Subcutaneous adipose tissue (tissue), 4 donors: ENCODE measurements around the gene STXBP5. TPM values are rescaled to one million over a fixed set of nuclear protein-coding genes. Genes with fewer than 3 reads are reported as not detected.

ENCODE experiments used
- total RNA-seq, 4 donors: library from RNA; depleted of rRNA; stranded (reverse); fragments of >200 nt; gene quantifications; one replicate each; pipeline ENCODE4 v1.1.0, GENCODE V29; 2016
- TF ChIP-seq, protein P1 (sequence below): fragments of 450-650 bp; IDR thresholded peaks from one replicate; pipeline ENCODE4 v1.5.1; 2016; ENCODE audit warnings: low read depth, mild to moderate bottlenecking, control low read depth, antibody characterized with exemption, moderate library complexity

STXBP5 gene
- total RNA-seq, 4 donors from 2014 or later: 21.3 to 31.3 (median 25.7) TPM

DNA sequence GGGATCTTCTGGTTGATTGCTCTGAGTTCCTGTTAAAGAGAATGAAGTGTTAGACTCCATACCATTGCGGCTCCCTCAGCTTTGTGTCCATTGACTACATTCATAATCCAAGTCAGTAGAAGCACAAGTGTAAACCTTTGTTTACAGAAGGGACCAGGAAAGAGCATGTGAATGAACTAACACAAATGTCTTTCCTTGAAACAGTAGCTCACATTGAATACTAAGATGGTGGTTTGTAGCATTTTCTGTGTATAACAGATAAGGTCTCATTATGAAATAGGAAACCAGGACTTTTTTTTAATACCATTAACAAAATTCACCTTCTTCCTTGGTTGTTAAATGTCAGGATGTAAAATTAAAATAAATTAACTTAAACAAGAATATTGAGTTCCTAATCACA is 8.4 kb downstream of the STXBP5 start:
- TF ChIP-seq, protein P1, sequence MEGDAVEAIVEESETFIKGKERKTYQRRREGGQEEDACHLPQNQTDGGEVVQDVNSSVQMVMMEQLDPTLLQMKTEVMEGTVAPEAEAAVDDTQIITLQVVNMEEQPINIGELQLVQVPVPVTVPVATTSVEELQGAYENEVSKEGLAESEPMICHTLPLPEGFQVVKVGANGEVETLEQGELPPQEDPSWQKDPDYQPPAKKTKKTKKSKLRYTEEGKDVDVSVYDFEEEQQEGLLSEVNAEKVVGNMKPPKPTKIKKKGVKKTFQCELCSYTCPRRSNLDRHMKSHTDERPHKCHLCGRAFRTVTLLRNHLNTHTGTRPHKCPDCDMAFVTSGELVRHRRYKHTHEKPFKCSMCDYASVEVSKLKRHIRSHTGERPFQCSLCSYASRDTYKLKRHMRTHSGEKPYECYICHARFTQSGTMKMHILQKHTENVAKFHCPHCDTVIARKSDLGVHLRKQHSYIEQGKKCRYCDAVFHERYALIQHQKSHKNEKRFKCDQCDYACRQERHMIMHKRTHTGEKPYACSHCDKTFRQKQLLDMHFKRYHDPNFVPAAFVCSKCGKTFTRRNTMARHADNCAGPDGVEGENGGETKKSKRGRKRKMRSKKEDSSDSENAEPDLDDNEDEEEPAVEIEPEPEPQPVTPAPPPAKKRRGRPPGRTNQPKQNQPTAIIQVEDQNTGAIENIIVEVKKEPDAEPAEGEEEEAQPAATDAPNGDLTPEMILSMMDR: no peak

DNA sequence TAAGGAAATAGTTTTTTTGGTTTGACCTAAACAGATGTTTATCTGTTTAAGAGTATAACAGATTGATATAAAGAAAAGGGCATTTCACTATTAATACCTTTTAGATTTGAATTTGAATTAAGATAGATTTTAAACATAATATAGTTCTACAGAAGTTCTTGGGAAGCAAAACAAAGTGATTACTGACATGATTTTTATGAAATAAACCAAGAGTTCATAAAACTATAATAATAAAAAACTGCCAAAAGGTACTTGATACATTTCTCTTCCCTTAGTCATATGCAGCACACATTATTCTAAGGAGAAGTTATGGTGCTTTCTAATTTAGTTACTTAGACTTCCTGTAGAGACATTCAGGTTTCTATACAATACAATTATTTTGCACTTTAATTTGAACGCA is 9.6 kb downstream of the STXBP5 start:
- TF ChIP-seq, protein P1: no peak

DNA sequence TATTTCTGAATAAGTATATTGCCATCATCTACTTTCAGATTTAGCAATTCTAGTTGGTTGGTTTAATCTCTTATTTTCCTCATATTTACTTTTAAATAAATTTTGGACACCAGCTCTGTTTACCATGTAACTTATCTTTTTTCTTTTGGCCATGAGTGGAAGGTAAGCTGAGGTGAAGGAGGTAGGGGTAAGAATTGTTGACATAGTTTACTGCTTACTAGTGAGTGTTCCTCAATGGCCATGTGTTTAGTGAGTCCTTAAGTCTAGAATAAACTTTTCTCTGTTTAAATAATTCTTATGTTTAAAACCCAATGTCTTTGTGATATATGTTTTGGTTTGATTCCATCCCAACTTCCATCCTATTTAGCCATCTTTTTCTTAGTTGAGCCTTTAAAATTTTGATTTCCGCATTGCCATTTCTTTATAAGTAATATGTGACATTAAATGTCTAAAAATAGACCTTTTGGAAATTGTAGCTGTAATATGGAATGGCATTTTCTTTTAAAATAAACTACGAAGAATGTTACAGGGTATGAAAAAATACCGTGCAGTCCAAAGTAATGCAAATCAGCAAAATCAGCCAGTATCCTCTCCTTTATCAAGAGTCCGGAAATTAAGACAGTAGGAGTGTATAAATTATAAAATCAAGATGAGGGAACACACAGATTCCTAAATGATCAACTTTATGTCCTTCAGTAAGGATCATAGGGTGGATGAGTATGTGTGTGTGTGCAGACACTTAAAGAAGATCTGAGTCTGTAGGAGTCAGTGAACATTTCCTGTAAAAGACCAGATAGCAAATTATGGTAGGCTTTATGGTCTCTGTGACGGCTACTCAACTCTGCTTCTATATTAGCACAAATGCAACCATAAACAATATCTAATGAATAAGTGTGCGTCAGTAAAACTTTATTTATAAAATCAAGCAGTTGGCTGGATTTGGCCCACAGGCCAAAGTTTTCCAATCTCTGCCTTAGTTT is 10.3 kb downstream of the STXBP5 start:
- TF ChIP-seq, protein P1: no peak

DNA sequence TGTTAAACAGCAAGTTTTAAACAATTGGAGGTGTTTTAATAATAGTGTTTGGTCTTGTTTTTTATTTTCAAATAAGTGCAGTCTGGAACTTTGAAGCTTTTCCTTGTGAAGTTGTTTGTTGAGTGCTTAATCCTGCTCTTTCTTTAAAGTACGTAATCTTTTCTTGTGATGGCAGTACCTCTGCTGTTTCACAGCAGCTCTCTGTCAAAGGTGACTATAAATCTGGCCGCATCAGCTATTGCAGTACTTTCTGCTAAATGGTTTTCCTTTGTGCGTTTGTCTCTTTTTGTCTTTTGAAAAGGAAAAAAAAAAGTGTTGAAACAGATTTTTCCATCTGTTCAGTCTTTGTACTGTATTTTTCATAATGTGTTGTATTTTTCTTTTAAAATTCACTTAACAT is 12.7 kb downstream of the STXBP5 start:
- TF ChIP-seq, protein P1: no peak

DNA sequence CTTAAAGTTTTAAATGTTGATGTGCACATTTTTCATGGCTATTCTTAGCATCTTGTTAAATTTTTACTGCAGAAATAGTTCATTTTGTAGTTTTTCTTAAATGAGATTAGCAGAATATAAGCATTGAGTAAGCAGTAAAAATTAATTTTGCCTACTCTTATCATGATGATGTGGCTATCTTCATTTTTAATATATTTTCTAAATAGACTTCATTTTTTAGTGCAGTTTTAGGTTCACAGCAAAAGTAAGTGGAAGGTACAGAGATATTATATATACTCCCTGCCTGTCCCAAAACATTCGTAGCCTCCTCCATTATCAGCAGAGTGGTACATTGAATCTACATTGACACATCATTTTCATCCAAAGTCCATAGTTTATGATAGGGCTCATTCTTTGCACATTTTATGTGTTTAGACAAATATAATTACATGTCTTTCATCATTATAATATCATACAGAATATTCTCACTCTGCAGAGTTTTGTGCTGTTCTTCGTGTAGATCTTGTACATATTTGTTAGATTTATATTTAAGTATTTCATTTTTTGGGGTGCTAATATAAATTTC is 13.7 kb downstream of the STXBP5 start:
- TF ChIP-seq, protein P1: no peak

DNA sequence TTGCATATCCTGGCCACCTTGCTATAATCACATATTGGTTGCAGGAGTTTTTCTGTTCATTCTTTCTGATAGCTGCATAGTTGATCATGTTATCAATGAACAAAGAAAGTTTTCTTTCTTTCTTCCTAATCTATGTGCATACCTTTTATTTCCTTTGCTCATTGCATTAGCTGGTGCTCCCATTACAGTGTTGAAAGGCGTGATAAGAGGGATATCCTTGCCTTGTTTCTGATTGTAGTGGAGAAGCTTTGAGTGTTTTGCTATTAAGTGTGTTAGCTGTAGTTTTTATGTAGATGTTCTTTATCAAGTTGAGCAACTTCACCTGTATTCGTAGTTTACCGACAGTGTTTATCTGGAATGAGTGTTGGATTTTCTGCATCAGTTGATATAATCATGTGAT is 14.6 kb downstream of the STXBP5 start:
- TF ChIP-seq, protein P1: no peak

DNA sequence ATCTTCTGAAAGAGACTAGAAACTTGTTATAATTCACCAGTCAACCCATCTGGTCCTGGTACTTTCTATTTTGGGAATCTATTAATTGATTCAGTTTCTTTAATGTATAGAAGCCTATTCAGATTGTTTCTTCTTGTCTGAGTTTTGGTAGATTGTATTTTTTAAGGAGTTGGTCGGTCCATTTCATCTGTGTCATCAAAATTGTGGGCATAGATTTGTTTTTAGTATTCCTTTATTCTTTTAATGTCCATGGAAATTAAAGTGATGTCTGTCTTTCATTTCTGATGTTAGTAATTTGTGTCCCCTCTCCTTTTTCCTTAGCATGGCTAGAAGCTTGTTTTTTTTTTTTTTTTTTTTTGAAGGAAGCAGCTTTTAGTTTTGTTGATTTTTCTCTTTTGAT is 15.2 kb downstream of the STXBP5 start:
- TF ChIP-seq, protein P1: no peak
